DND-41 (cell line): ENCODE data around the gene PLXNA4.

Experiments used
- EZH2 ChIP-seq: IDR thresholded peaks from 3 replicates; pipeline ENCODE4 v1.6.1; 2012; ENCODE audit warnings: borderline replicate concordance, low read depth, mild to moderate bottlenecking, moderate library complexity, low read length, inconsistent platforms; ENCODE audit not compliant: severe bottlenecking
- TF ChIP-seq, protein P1 (sequence below): IDR thresholded peaks from 2 replicates; pipeline ENCODE4 v1.5.1; 2012; ENCODE audit warnings: borderline replicate concordance, low read length, moderate library complexity, mild to moderate bottlenecking; ENCODE audit not compliant: poor library complexity, severe bottlenecking; ENCODE audit errors: extremely low read depth

GRCh38 chr7:132152131-132152889, 424.0 kb downstream of the PLXNA4 start:
- TF ChIP-seq, protein P1, sequence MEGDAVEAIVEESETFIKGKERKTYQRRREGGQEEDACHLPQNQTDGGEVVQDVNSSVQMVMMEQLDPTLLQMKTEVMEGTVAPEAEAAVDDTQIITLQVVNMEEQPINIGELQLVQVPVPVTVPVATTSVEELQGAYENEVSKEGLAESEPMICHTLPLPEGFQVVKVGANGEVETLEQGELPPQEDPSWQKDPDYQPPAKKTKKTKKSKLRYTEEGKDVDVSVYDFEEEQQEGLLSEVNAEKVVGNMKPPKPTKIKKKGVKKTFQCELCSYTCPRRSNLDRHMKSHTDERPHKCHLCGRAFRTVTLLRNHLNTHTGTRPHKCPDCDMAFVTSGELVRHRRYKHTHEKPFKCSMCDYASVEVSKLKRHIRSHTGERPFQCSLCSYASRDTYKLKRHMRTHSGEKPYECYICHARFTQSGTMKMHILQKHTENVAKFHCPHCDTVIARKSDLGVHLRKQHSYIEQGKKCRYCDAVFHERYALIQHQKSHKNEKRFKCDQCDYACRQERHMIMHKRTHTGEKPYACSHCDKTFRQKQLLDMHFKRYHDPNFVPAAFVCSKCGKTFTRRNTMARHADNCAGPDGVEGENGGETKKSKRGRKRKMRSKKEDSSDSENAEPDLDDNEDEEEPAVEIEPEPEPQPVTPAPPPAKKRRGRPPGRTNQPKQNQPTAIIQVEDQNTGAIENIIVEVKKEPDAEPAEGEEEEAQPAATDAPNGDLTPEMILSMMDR = no peak
- no peak for TF ChIP-seq EZH2
